Transverse colon (tissue), 4 donors: ENCODE data around the gene KAZN.

ENCODE experiments used
- CTCF ChIP-seq, 5 experiments: fragments of 200-600 bp in 3 of 5; fragments of 450-650 bp in 2 of 5; sonication (generic) in 3 of 5; IDR thresholded peaks; 1 replicate in 2 of 5; 2 replicates in 3 of 5; pipeline ENCODE4 v1.5.1; 2016 to 2017; ENCODE audit warnings: antibody characterized with exemption in 5 of 5, inconsistent platforms in 3 of 5, mild to moderate bottlenecking in 2 of 5, moderate library complexity in 1 of 5
- POLR2AphosphoS5 ChIP-seq, 3 donors: sonication (generic); formaldehyde crosslinking; IDR thresholded peaks; one replicate each; pipeline ENCODE4 v1.6.1; 2016; ENCODE audit warnings: antibody characterized with exemption in 3 of 3

GRCh38 chr1:14977338-14977931 lies 378.9 kb downstream of the KAZN start:
- TF ChIP-seq CTCF (IDR thresholded peaks at IDR 0.05), result no peak
- no peak for TF ChIP-seq POLR2AphosphoS5 (IDR thresholded peaks at IDR 0.05)
